ENCODE measurements around the gene SDR9C7. TPM values are rescaled to one million over a fixed set of nuclear protein-coding genes. Genes with fewer than 3 reads are reported as not detected.
"Not testable (repeated sequence)": the region's sequence is repeated elsewhere in the genome, so short reads cannot be mapped to it uniquely, and the experiment has no call there.

Gene SDR9C7
- total RNA-seq, result not detected

DNA sequence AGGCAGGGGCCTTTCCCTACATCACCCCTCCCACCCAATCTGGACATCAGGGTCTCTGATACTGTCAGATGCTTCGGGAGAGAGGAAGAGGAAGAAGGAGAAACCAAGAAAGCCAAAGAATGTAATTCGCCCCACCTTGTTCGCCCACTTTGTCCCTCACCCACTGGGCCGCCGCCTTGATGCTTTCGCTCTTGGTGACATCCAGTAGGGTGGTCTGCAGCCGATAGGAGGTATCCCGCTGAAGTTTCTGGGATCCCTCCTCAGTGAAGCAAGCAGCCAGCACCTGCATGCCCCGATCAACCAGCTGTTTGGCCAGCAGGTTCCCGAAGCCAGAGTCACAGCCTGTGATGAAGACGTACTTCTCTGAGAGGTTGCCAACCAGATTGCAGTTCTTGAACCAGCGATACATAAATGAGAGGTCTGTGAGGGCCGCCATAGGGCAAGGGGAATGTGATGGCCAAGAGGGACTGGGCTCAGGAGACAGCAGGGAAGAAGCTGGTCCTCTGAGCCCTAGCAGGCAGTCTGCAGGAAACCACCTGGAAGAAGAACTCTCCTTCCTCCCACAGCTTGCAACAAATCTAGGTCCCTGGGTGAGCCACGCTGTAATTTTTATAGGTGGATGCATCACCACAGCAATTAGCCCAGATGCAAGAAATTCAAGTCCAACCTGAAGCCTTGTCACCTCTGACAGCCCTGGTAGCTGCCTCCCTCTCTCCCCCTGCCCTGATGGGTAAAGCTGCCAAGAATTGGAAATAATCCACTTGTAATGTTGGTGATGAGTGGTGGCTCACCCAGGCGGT lies at the start of gene SDR9C7:
SDR9C7 (minus strand) TSS at position 583 of the 800 bp plus-strand sequence; CDS start at position 436, 147 bp downstream.
- ATAC-seq (replicated peaks), result no peak
- Mint-ChIP-seq H3K27me3 (peaks cover 12% of the 10 kb centered on the region), H3K4me3 (no peak within 1 kb of the TSS), H3K36me3 (ENCODE audit: low read depth) (no peaks in the 10 kb centered on the region), H3K4me1 (peaks cover 5% of the 10 kb centered on the region), H3K9me3 (no peaks in the 10 kb centered on the region), H3K27ac (no peak within 1 kb of the TSS)

DNA sequence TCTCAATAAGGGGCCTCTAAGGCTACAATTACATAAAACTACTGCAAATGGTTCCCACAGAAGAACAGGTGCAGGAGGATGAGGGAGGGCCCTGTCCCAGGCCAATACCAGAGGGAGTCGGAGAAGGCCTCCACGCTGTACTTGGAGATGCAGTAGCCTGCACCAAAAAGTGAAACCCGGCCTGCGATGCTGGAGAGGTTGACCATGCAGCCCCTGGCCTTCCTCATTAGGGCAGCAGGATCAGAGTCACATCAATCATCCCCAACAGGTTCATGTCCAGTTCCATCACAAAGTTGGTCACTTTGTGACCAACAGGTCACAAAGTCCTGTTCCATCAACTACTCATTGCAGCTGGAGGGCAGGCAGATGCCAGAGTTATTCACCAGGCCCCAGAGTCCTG lies 49.2 kb upstream of the SDR9C7 start:
- no peaks in the 10 kb centered on the region for H3K4me1 Mint-ChIP-seq
- no peak for ATAC-seq (replicated peaks)
- H3K27ac Mint-ChIP-seq, result no peak overlapping the region
- H3K27me3 Mint-ChIP-seq, result no peaks in the 10 kb centered on the region
- H3K36me3 Mint-ChIP-seq (ENCODE audit: low read depth), result no peaks in the 10 kb centered on the region
- no peak overlapping the region for H3K4me3 Mint-ChIP-seq
- H3K9me3 Mint-ChIP-seq, result no peaks in the 10 kb centered on the region

DNA sequence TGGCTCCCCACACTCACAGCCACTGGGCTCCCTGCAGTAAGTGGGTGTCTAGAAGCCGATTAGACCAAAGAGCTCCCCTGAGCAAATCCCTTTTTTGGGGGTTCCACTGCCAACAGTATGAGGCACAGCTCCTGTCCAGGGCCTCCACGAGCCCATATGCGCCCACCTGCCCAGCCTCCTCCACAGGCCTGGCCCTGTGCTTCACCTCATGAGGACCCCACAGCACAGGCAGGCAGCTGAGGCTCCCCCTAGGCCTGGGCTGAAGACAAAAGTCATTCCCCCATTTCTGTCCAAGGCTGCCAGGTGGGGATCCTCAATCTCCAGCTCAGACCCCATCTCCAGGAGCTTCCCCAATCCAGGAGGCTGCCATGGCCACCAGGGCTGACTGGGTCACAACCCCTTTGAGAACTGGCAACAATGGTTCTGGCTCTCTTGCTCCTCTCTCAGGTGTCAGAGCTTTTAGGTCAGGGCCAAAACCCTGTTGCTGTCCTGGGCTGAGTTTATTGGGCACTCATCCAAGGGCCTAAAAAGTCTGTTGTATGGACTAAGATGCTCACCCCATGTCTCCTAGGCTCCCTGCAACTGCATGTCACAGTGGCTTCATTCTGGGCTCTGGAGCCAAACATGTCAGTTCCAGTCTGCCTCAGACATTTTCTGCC lies 48.5 kb upstream of the SDR9C7 start:
- not testable (repeated sequence) for H3K36me3 Mint-ChIP-seq (ENCODE audit: low read depth); ATAC-seq (replicated peaks)

DNA sequence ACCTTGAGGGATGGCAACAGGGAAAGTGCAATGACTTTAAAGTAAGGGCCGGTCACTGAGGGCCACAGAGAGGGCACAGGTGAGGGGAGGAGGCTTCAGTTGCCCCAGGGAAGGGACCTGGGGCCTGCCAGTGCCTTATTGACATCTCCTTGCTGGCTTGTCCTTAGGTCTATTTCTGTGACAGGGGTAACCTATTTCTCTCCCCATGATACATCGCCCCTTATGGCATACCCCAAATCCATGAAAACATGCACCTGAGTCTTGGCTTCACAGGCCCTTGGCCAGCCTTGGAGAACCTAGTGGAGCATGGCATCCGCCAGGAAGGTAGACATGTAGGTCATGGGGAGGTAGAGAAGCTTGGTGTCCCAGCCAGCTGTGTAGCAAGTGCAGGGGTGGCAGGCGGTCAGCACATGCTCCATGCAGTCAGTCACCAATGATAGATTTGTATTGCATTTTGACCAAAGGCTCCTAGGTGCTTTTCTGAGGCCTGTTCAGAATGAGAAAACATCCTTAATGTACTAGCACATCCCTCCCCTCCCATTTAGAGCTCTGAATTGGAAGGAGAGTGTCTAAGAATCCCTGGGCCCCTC lies 46.8 kb upstream of the SDR9C7 start:
- H3K9me3 Mint-ChIP-seq, result no peaks in the 10 kb centered on the region
- no peaks in the 10 kb centered on the region for H3K4me1 Mint-ChIP-seq
- no peak for ATAC-seq (replicated peaks)
- no peak overlapping the region for H3K27ac Mint-ChIP-seq
- H3K4me3 Mint-ChIP-seq, result no peak overlapping the region
- no peaks in the 10 kb centered on the region for H3K36me3 Mint-ChIP-seq (ENCODE audit: low read depth)
- no peaks in the 10 kb centered on the region for H3K27me3 Mint-ChIP-seq

More for the DNA sequence above, 48.5 kb upstream of the SDR9C7 start:
- not testable (repeated sequence) for H3K27me3 Mint-ChIP-seq, H3K4me1 Mint-ChIP-seq, H3K27ac Mint-ChIP-seq, H3K4me3 Mint-ChIP-seq, H3K9me3 Mint-ChIP-seq

DNA sequence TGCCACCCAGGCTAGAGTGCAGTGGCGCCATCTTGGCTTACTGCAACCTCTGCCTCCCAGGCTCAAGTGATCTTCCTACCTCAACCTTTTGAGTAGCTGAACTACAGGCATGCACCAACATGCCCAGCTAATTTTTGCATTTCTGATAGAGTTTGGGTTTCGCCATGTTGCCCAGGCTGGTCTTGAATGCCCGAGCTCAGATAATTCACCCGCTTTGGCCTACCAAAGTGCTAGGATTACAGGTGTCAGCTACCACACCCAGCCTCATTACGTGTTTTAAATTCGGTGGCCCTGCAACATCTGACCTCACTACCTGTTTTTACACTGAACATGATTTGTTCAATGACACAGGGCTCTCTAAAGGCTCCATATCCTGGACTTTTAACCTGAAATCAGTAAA lies 46.1 kb upstream of the SDR9C7 start:
- Mint-ChIP-seq H3K4me3 (no peak overlapping the region), H3K27ac (no peak overlapping the region), H3K9me3 (no peaks in the 10 kb centered on the region), H3K27me3 (no peaks in the 10 kb centered on the region), H3K4me1 (no peaks in the 10 kb centered on the region), H3K36me3 (ENCODE audit: low read depth) (no peaks in the 10 kb centered on the region)
- ATAC-seq (replicated peaks), result no peak

- ATAC-seq (replicated peaks), result no peak
- H3K27ac Mint-ChIP-seq, result no peak overlapping the region
- H3K4me3 Mint-ChIP-seq, result no peak overlapping the region
- H3K4me1 Mint-ChIP-seq, result no peaks in the 10 kb centered on the region
- no peaks in the 10 kb centered on the region for H3K27me3 Mint-ChIP-seq
- H3K36me3 Mint-ChIP-seq (ENCODE audit: low read depth), result no peaks in the 10 kb centered on the region
- H3K9me3 Mint-ChIP-seq, result no peaks in the 10 kb centered on the region
Observed at GRCh38 chr12:56979628-56980027, 45.4 kb upstream of the SDR9C7 start.

- H3K27ac Mint-ChIP-seq, result no peak overlapping the region
- no peaks in the 10 kb centered on the region for H3K36me3 Mint-ChIP-seq (ENCODE audit: low read depth)
- no peaks in the 10 kb centered on the region for H3K27me3 Mint-ChIP-seq
- H3K9me3 Mint-ChIP-seq, result no peaks in the 10 kb centered on the region
- no peak overlapping the region for H3K4me3 Mint-ChIP-seq
- H3K4me1 Mint-ChIP-seq, result no peaks in the 10 kb centered on the region
- no peak for ATAC-seq (replicated peaks)
Observed at GRCh38 chr12:56978397-56979138, 44.4 kb upstream of the SDR9C7 start.

DNA sequence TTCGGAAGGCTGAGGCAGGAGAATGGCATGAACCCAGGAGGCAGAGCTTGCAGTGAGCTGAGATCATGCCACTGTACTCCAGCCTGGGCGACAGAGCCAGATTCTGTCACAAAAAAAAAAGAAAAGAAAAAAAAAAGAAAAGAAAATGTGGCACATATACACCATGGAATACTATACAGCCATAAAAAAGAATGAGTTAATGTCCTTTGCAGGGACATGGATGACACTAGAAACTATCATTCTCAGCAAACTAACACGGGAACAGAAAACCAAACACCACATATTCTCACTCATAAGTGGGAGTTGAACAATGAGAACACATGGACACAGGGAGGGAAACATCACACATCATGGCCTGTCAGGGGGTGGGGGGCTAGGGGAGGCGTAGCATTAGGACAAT lies 43.2 kb upstream of the SDR9C7 start:
- not testable (repeated sequence) for H3K4me1 Mint-ChIP-seq; H3K36me3 Mint-ChIP-seq (ENCODE audit: low read depth); H3K27me3 Mint-ChIP-seq; H3K9me3 Mint-ChIP-seq; H3K27ac Mint-ChIP-seq; ATAC-seq (replicated peaks); H3K4me3 Mint-ChIP-seq

GRCh38 chr12:56974224-56974623 lies 40.0 kb upstream of the SDR9C7 start:
- not testable (repeated sequence) for H3K9me3 Mint-ChIP-seq; ATAC-seq (replicated peaks); H3K27ac Mint-ChIP-seq

DNA sequence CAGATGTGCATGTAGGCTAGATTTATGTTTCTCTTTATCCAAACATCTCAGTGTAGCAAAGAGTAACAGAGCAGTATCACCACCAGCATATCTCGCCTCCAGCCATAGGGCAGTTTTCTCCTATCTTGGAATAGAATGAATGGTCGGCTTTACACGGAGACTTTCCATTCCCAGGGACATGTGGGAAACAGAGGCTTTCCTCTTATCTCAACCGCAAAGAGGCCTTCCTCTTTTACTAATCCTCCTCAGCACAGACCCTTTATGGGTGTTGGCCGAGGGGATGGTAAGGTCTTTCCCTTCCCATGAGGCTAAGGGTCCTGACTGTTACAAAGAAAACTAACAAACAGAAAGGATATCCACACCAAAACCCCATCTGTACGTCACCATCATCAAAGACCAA lies 34.7 kb upstream of the SDR9C7 start:
- H3K4me1 Mint-ChIP-seq; H3K4me3 Mint-ChIP-seq; H3K9me3 Mint-ChIP-seq; H3K36me3 Mint-ChIP-seq (ENCODE audit: low read depth); H3K27me3 Mint-ChIP-seq; H3K27ac Mint-ChIP-seq; ATAC-seq (replicated peaks): not testable (repeated sequence)

More at GRCh38 chr12:56974224-56974623, 40.0 kb upstream of the SDR9C7 start:
- H3K27me3 Mint-ChIP-seq; H3K4me1 Mint-ChIP-seq; H3K36me3 Mint-ChIP-seq (ENCODE audit: low read depth); H3K4me3 Mint-ChIP-seq: not testable (repeated sequence)

DNA sequence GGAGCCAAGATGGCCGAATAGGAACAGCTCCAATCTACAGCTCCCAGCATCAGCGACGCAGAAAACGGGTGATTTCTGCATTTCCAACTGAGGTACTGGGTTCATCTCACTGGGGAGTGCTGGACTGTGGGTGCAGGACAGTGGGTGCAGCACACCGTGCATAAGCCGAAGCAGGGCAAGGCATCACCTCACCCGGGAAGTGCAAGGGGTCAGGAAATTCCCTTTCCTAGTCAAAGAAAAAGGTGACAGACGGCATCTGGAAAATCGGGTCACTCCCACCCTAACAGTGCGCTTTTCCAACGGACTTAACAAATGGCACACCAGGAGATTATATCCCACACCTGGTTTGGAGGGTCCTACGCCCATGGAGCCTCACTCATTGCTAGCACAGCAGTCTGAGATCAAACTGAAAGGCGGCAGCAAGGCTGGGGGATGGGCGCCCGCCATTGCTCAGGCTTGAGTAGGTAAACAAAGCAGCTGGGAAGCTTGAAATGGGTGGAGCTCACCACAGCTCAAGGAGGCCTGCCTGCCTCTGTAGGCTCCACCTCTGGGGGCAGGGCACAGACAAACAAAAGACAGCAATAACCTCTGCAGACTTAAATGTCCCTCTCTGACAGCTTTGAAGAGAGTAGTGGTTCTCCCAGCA lies 31.9 kb upstream of the SDR9C7 start:
- not testable (repeated sequence) for H3K9me3 Mint-ChIP-seq; ATAC-seq (replicated peaks); H3K36me3 Mint-ChIP-seq (ENCODE audit: low read depth); H3K4me1 Mint-ChIP-seq; H3K27ac Mint-ChIP-seq; H3K27me3 Mint-ChIP-seq; H3K4me3 Mint-ChIP-seq

DNA sequence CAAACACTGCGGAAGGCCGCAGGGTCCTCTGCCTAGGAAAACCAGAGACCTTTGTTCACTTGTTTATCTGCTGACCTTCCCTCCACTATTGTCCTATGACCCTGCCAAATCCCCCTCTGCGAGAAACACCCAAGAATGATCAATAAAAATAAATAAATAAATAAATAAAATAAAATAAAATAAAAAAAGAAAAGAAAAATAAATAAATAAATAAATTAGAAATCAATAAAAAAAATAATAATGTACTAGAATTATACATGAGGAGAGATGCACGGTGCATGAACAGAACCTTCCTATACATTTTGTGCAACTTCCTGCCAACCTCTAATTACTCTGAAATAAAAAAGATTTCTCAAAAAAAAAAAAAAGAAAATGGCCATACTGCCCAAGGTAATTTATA lies 30.9 kb upstream of the SDR9C7 start:
- not testable (repeated sequence) for H3K4me1 Mint-ChIP-seq; H3K27me3 Mint-ChIP-seq; ATAC-seq (replicated peaks); H3K36me3 Mint-ChIP-seq (ENCODE audit: low read depth); H3K4me3 Mint-ChIP-seq; H3K9me3 Mint-ChIP-seq; H3K27ac Mint-ChIP-seq

DNA sequence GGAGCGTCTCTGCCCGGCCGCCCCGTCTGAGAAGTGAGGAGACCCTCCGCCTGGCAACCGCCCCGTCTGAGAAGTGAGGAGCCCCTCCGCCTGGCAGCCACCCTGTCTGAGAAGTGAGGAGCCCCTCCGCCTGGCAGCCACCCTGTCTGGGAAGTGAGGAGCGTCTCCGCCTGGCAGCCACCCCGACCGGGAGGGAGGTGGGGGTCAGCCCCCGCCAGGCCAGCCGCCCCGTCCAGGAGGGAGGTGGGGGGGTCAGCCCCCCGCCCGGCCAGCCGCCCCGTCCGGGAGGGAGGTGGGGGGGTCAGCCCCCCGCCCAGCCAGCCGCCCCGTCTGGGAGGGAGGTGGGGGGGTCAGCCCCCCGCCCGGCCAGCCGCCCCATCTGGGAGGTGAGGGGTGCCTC lies 29.3 kb upstream of the SDR9C7 start:
- not testable (repeated sequence) for H3K4me1 Mint-ChIP-seq; H3K4me3 Mint-ChIP-seq; H3K27ac Mint-ChIP-seq; ATAC-seq (replicated peaks); H3K36me3 Mint-ChIP-seq (ENCODE audit: low read depth); H3K27me3 Mint-ChIP-seq; H3K9me3 Mint-ChIP-seq

GRCh38 chr12:56962247-56962646 lies 28.0 kb upstream of the SDR9C7 start:
- H3K27ac Mint-ChIP-seq; ATAC-seq (replicated peaks); H3K36me3 Mint-ChIP-seq (ENCODE audit: low read depth); H3K4me1 Mint-ChIP-seq; H3K9me3 Mint-ChIP-seq; H3K4me3 Mint-ChIP-seq: not testable (repeated sequence)
- H3K27me3 Mint-ChIP-seq, result peaks cover 10% of the 10 kb centered on the region

Measured in activated T-helper 17 cell treated with anti-CD3 and anti-CD28 coated beads, Interleukin-2, amount 50 U/mL, for 72 hours (primary cell).